22Rv1 (cell line): ENCODE results near the gene LRMDA.

Experiments used
- ZFX ChIP-seq: fragments of 450-650 bp; IDR thresholded peaks from 2 replicates; pipeline ENCODE4 v1.6.1; 2017; ENCODE audit warnings: antibody characterized with exemption, borderline replicate concordance
- TF ChIP-seq, protein P1 (sequence below): fragments of 450-650 bp; IDR thresholded peaks from 2 replicates; pipeline ENCODE4 v1.5.1; 2017; ENCODE audit warnings: mild to moderate bottlenecking

DNA sequence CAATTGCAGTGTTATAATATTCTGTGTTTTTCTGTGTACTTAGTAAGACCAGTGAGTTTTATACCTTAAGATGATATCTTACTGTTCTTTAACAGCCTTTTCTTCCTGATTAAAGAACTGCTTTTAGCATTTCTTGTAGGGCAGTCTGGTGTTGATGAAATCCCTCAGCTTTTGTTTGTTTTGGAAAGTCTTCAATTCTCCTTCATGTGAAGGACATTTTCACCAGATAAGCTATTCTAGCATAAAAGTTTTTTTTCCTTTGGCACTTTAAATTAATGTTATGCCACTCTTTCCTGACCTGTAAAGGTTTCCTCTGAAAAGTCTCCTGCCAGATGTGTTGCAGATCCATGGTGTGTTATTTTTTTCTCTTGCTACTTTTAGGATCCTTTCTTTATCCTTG, 1059.8 kb downstream of the LRMDA start:
- TF ChIP-seq, protein P1, sequence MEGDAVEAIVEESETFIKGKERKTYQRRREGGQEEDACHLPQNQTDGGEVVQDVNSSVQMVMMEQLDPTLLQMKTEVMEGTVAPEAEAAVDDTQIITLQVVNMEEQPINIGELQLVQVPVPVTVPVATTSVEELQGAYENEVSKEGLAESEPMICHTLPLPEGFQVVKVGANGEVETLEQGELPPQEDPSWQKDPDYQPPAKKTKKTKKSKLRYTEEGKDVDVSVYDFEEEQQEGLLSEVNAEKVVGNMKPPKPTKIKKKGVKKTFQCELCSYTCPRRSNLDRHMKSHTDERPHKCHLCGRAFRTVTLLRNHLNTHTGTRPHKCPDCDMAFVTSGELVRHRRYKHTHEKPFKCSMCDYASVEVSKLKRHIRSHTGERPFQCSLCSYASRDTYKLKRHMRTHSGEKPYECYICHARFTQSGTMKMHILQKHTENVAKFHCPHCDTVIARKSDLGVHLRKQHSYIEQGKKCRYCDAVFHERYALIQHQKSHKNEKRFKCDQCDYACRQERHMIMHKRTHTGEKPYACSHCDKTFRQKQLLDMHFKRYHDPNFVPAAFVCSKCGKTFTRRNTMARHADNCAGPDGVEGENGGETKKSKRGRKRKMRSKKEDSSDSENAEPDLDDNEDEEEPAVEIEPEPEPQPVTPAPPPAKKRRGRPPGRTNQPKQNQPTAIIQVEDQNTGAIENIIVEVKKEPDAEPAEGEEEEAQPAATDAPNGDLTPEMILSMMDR, result no peak
- no peak for TF ChIP-seq ZFX
